ENCODE data around the gene APOC3. TPM values are rescaled to one million over a fixed set of nuclear protein-coding genes. Genes with fewer than 3 reads are reported as not detected.

Gene APOC3
- total and polyA plus RNA-seq, 2 experiments from 2014 or later: not detected

GRCh38 chr11:116864531-116864930 lies 34.8 kb downstream of the APOC3 start:
- Histone ChIP-seq H4K20me1 (replicated peaks; ENCODE audit: insufficient read depth) (no peaks in the 10 kb centered on the region), H3K79me2 (replicated peaks; ENCODE audit: insufficient read depth) (no peaks in the 10 kb centered on the region), H2AFZ (no peak overlapping the region), H3K27ac (ENCODE audit: low read depth) (no peak overlapping the region), H3K4me2 (no peak overlapping the region), H3K36me3 (ENCODE audit: insufficient read depth) (peaks cover 27% of the 10 kb centered on the region), H3F3A (replicated peaks; ENCODE audit: low read depth) (no peaks in the 10 kb centered on the region), H3K9me2 (ENCODE audit: insufficient read depth) (no peaks in the 10 kb centered on the region), H3K27me3 (ENCODE audit: insufficient read depth) (no peaks in the 10 kb centered on the region), H3K4me1 (ENCODE audit: insufficient read depth) (no peaks in the 10 kb centered on the region), H3K4me3 (no peak overlapping the region)
- Mint-ChIP-seq H3K36me3 (ENCODE audit: low read depth) (peaks cover 32% of the 10 kb centered on the region), H3K9me3 (no peaks in the 10 kb centered on the region), H3K27ac (no peak overlapping the region), H3K27me3 (ENCODE audit: insufficient read depth, low read depth, poor library complexity) (no peaks in the 10 kb centered on the region), H3K4me1 (no peaks in the 10 kb centered on the region), H3K4me3 (no peak overlapping the region)
- ATAC-seq (no peak), DNase-seq (ENCODE audit: low spot score) (no peak)
- no peak for TF ChIP-seq EZH2 (IDR thresholded peaks at IDR 0.05; ENCODE audit: low read depth, unreplicated experiment)
- no peak for TF ChIP-seq ETS1 (IDR thresholded peaks at IDR 0.05)
- TF ChIP-seq ZNF331 (CRISPR knock-in tag; IDR thresholded peaks at IDR 0.05; ENCODE audit: low read depth): no peak
- no peak for TF ChIP-seq CREB1 (CRISPR knock-in tag; IDR thresholded peaks at IDR 0.05; ENCODE audit: low read depth)
- no peak for TF ChIP-seq EZH2phosphoT487 (IDR thresholded peaks at IDR 0.05; ENCODE audit: unreplicated experiment)
- TF ChIP-seq, protein P1, sequence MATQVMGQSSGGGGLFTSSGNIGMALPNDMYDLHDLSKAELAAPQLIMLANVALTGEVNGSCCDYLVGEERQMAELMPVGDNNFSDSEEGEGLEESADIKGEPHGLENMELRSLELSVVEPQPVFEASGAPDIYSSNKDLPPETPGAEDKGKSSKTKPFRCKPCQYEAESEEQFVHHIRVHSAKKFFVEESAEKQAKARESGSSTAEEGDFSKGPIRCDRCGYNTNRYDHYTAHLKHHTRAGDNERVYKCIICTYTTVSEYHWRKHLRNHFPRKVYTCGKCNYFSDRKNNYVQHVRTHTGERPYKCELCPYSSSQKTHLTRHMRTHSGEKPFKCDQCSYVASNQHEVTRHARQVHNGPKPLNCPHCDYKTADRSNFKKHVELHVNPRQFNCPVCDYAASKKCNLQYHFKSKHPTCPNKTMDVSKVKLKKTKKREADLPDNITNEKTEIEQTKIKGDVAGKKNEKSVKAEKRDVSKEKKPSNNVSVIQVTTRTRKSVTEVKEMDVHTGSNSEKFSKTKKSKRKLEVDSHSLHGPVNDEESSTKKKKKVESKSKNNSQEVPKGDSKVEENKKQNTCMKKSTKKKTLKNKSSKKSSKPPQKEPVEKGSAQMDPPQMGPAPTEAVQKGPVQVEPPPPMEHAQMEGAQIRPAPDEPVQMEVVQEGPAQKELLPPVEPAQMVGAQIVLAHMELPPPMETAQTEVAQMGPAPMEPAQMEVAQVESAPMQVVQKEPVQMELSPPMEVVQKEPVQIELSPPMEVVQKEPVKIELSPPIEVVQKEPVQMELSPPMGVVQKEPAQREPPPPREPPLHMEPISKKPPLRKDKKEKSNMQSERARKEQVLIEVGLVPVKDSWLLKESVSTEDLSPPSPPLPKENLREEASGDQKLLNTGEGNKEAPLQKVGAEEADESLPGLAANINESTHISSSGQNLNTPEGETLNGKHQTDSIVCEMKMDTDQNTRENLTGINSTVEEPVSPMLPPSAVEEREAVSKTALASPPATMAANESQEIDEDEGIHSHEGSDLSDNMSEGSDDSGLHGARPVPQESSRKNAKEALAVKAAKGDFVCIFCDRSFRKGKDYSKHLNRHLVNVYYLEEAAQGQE (IDR thresholded peaks at IDR 0.05; ENCODE audit: unreplicated experiment): no peak
- no peak for TF ChIP-seq POLR2AphosphoS5 (IDR thresholded peaks at IDR 0.05; ENCODE audit: low read depth)
- TF ChIP-seq, protein P2, sequence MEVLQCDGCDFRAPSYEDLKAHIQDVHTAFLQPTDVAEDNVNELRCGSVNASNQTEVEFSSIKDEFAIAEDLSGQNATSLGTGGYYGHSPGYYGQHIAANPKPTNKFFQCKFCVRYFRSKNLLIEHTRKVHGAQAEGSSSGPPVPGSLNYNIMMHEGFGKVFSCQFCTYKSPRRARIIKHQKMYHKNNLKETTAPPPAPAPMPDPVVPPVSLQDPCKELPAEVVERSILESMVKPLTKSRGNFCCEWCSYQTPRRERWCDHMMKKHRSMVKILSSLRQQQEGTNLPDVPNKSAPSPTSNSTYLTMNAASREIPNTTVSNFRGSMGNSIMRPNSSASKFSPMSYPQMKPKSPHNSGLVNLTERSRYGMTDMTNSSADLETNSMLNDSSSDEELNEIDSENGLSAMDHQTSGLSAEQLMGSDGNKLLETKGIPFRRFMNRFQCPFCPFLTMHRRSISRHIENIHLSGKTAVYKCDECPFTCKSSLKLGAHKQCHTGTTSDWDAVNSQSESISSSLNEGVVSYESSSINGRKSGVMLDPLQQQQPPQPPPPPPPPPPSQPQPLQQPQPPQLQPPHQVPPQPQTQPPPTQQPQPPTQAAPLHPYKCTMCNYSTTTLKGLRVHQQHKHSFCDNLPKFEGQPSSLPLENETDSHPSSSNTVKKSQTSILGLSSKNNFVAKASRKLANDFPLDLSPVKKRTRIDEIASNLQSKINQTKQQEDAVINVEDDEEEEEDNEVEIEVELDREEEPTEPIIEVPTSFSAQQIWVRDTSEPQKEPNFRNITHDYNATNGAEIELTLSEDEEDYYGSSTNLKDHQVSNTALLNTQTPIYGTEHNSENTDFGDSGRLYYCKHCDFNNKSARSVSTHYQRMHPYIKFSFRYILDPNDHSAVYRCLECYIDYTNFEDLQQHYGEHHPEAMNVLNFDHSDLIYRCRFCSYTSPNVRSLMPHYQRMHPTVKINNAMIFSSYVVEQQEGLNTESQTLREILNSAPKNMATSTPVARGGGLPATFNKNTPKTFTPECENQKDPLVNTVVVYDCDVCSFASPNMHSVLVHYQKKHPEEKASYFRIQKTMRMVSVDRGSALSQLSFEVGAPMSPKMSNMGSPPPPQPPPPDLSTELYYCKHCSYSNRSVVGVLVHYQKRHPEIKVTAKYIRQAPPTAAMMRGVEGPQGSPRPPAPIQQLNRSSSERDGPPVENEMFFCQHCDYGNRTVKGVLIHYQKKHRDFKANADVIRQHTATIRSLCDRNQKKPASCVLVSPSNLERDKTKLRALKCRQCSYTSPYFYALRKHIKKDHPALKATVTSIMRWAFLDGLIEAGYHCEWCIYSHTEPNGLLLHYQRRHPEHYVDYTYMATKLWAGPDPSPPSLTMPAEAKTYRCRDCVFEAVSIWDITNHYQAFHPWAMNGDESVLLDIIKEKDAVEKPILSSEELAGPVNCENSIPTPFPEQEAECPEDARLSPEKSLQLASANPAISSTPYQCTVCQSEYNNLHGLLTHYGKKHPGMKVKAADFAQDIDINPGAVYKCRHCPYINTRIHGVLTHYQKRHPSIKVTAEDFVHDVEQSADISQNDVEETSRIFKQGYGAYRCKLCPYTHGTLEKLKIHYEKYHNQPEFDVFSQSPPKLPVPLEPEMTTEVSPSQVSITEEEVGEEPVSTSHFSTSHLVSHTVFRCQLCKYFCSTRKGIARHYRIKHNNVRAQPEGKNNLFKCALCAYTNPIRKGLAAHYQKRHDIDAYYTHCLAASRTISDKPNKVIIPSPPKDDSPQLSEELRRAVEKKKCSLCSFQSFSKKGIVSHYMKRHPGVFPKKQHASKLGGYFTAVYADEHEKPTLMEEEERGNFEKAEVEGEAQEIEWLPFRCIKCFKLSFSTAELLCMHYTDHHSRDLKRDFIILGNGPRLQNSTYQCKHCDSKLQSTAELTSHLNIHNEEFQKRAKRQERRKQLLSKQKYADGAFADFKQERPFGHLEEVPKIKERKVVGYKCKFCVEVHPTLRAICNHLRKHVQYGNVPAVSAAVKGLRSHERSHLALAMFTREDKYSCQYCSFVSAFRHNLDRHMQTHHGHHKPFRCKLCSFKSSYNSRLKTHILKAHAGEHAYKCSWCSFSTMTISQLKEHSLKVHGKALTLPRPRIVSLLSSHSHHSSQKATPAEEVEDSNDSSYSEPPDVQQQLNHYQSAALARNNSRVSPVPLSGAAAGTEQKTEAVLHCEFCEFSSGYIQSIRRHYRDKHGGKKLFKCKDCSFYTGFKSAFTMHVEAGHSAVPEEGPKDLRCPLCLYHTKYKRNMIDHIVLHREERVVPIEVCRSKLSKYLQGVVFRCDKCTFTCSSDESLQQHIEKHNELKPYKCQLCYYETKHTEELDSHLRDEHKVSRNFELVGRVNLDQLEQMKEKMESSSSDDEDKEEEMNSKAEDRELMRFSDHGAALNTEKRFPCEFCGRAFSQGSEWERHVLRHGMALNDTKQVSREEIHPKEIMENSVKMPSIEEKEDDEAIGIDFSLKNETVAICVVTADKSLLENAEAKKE (CRISPR knock-in tag; IDR thresholded peaks at IDR 0.05): no peak
- TF ChIP-seq ZNF114 (CRISPR knock-in tag; IDR thresholded peaks at IDR 0.05): no peak
- TF ChIP-seq, protein P3, sequence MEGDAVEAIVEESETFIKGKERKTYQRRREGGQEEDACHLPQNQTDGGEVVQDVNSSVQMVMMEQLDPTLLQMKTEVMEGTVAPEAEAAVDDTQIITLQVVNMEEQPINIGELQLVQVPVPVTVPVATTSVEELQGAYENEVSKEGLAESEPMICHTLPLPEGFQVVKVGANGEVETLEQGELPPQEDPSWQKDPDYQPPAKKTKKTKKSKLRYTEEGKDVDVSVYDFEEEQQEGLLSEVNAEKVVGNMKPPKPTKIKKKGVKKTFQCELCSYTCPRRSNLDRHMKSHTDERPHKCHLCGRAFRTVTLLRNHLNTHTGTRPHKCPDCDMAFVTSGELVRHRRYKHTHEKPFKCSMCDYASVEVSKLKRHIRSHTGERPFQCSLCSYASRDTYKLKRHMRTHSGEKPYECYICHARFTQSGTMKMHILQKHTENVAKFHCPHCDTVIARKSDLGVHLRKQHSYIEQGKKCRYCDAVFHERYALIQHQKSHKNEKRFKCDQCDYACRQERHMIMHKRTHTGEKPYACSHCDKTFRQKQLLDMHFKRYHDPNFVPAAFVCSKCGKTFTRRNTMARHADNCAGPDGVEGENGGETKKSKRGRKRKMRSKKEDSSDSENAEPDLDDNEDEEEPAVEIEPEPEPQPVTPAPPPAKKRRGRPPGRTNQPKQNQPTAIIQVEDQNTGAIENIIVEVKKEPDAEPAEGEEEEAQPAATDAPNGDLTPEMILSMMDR (conservative IDR thresholded peaks at IDR 0.05; ENCODE audit: low read depth in 2 of 2): no peak
- TF ChIP-seq JUNB (IDR thresholded peaks at IDR 0.05; ENCODE audit: unreplicated experiment): no peak
- no peak for TF ChIP-seq NANOG (IDR thresholded peaks at IDR 0.05; ENCODE audit: borderline replicate concordance)
- no peak for TF ChIP-seq STAT1 (IDR thresholded peaks at IDR 0.05; ENCODE audit: unreplicated experiment)

Data from GM23338 (cell line).